Kidney epithelial cell (primary cell): ENCODE data around the gene FHOD3. TPM values are rescaled to one million over a fixed set of nuclear protein-coding genes. Genes with fewer than 3 reads are reported as not detected.

Source experiments
- DNase-seq: peaks from one replicate; pipeline ENCODE4 v3.0.0-alpha.2; 2010; ENCODE audit warnings: low read depth
- H3K27me3 ChIP-seq: 2 replicates; pipeline ENCODE4 v1.6.0; 2011; ENCODE audit warnings: low read length; ENCODE audit not compliant: control insufficient read depth, insufficient read depth
- H3K36me3 ChIP-seq: 2 replicates; pipeline ENCODE4 v1.5.1; 2011; ENCODE audit warnings: low read length; ENCODE audit not compliant: control insufficient read depth, insufficient read depth
- H3K4me3 ChIP-seq: 2 replicates; pipeline ENCODE4 v1.5.1; 2011; ENCODE audit warnings: low read depth, mild to moderate bottlenecking, control low read depth, low read length
- total RNA-seq: library from RNA; depleted of rRNA; stranded (reverse); fragments of >200 nt; gene quantifications from 2 replicates; pipeline ENCODE4 v1.2.3, GENCODE V29; 2015
- TF ChIP-seq, protein P1 (sequence below): IDR thresholded peaks from 2 replicates; pipeline ENCODE4 v1.5.1; 2011; ENCODE audit warnings: mild to moderate bottlenecking, moderate library complexity, low read length, control low read depth, inconsistent platforms; ENCODE audit not compliant: insufficient read depth, poor library complexity, severe bottlenecking

The FHOD3 gene
- total RNA-seq, 1 donor from 2014 or later, result 47.2 TPM

DNA sequence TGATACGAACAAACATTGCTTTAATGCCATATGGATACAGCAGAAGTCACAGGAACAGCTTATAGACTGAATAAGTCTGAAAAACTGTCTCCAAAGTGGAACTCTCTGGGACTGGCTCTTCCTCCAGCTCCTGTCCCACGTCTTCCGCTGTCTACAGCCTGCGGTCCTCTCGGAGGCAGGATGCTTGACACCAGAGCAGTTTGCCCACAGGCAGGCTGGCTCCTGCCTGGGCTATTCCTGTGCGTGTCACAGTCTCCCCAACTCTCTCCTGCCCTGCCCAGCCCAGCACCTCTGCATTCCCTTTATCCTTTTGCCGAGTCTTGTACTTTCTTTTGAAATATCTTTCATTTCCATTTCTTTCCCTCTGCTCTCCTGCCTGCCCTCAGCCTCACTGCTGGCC is 234.1 kb downstream of the FHOD3 start:
- no peak for DNase-seq
- TF ChIP-seq, protein P1, sequence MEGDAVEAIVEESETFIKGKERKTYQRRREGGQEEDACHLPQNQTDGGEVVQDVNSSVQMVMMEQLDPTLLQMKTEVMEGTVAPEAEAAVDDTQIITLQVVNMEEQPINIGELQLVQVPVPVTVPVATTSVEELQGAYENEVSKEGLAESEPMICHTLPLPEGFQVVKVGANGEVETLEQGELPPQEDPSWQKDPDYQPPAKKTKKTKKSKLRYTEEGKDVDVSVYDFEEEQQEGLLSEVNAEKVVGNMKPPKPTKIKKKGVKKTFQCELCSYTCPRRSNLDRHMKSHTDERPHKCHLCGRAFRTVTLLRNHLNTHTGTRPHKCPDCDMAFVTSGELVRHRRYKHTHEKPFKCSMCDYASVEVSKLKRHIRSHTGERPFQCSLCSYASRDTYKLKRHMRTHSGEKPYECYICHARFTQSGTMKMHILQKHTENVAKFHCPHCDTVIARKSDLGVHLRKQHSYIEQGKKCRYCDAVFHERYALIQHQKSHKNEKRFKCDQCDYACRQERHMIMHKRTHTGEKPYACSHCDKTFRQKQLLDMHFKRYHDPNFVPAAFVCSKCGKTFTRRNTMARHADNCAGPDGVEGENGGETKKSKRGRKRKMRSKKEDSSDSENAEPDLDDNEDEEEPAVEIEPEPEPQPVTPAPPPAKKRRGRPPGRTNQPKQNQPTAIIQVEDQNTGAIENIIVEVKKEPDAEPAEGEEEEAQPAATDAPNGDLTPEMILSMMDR, result no peak
- Histone ChIP-seq H3K4me3 (no peak overlapping the region), H3K36me3 (no peaks in the 10 kb centered on the region), H3K27me3 (no peaks in the 10 kb centered on the region)

DNA sequence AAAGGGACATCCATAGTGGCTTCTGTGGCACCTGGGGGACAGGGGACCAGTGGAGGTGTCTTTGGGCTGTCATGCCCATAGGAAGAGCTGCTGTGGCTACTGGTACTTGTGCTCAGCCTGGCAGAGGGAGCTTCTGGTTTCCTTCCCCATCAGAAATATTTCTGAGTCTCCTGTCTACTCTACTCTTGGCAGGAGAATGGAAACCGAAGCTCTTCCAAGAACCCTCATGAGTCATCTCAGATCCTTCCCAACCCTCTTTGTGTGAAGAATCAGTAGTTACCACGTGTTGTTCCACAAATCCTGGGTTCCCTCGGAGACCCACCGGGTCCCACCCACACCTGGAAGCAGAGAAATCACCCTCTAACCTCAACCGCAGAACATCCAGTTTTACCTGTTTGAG is 234.9 kb downstream of the FHOD3 start:
- H3K27me3 ChIP-seq, result no peaks in the 10 kb centered on the region
- no peaks in the 10 kb centered on the region for H3K36me3 ChIP-seq
- no peak for DNase-seq
- TF ChIP-seq, protein P1, result no peak
- H3K4me3 ChIP-seq, result no peak overlapping the region

DNA sequence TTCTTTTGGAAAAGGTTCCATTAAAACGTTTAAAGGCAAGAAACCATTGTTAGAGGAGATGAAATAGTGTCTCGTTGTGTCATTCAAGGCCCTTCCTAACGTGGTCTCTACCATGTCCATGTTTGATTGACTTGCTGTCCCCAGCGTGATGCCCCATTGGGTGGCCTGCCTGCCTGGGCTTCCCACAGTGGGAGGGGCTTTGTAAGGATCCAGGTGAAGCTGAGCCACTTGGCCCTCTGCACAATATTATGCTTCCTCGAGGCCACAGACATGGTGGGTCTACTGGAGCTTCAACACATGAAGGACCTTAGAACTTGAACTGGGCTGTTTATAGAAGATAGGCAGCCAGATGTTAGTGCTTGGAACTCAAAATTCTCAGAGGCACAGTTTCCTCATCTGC is 235.3 kb downstream of the FHOD3 start:
- DNase-seq, result no peak
- Histone ChIP-seq H3K4me3 (no peak overlapping the region), H3K27me3 (no peaks in the 10 kb centered on the region), H3K36me3 (no peaks in the 10 kb centered on the region)
- TF ChIP-seq, protein P1, result no peak

DNA sequence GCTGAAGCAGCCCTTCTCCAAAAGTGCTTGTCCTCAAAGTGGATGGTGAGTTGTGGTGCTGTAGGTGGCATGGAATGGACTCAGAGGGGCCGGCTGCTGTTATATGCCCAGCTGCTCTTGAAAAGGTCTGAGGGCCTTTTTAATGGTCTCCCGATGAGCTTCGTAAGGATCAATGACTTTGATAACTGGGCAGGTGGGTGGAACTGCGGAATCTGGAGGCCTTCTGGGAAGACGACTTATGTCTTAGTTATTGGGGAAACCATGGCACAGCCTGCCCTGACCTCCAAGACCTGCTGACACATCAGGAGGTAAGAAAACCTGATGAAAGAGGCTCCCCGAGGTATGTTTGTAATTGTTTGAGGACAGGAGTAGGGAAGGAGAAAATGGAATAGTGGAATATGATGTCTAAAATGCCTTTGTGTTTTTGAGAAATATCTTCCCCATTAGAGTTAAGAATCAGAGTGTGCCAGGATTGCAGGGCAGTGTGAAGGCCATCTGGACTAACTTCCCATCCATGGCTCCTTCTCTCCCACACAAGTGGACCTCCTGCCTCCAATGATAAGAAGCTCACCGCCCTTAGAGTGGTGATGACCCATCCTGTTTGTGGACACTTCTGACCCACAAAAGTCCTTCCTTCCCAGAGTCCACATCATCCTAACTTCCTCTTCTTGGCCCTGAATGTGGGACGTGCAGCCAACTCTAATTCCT is 236.1 kb downstream of the FHOD3 start:
- TF ChIP-seq, protein P1, result no peak
- H3K4me3 ChIP-seq, result no peak overlapping the region
- no peaks in the 10 kb centered on the region for H3K27me3 ChIP-seq
- no peaks in the 10 kb centered on the region for H3K36me3 ChIP-seq
- DNase-seq, result no peak

DNA sequence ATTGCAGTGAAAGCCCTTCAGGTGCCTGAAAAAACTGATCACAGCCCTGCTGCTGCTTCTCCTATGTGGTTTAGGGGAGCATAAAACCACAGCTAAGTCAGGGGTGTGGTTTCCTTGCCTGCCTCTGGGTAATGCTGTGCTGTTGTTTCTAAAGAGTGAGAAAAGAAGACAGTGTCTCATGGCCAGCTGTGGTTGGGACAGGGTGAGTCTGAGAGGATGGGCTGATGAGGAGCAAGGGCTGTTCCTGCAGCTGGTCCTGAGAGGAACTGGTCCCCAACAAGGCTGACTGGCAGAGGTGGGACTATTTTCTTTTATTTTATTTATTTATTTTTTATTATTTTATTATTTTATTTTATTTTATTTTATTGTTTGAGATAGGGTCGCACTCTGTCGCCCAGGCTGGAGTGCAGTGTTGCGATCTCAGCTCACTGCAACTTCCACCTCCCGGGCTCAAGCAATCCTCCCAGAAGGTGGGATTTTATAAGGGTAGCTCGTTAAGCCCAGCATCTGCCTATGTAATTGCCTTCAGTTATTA is 236.7 kb downstream of the FHOD3 start:
- TF ChIP-seq, protein P1, result no peak
- Histone ChIP-seq H3K4me3 (no peak overlapping the region), H3K36me3 (no peaks in the 10 kb centered on the region), H3K27me3 (no peaks in the 10 kb centered on the region)
- DNase-seq, result no peak
